ENCODE data around the gene FNBP1L.
"Not testable (repeated sequence)": the region's sequence is repeated elsewhere in the genome, so short reads cannot be mapped to it uniquely, and the experiment has no call there.

The FNBP1L gene

GRCh38 chr1:93575621-93576284 lies 127.8 kb downstream of the FNBP1L start:
- DNase-seq: no peak

GRCh38 chr1:93576346-93576745 lies 128.4 kb downstream of the FNBP1L start:
- DNase-seq: no peak

- no peak for DNase-seq
Observed at GRCh38 chr1:93576746-93577145, 128.8 kb downstream of the FNBP1L start.

GRCh38 chr1:93577536-93578432 lies 129.9 kb downstream of the FNBP1L start:
- no peak for DNase-seq

GRCh38 chr1:93578433-93578830 lies 130.5 kb downstream of the FNBP1L start:
- no peak for DNase-seq

- DNase-seq: no peak
Observed at GRCh38 chr1:93578911-93579825, 131.2 kb downstream of the FNBP1L start.

GRCh38 chr1:93579891-93580290 lies 132.0 kb downstream of the FNBP1L start:
- DNase-seq: no peak

GRCh38 chr1:93581917-93582850 lies 134.3 kb downstream of the FNBP1L start:
- no peak for DNase-seq

- no peak for DNase-seq
Observed at GRCh38 chr1:93584261-93585003, 136.5 kb downstream of the FNBP1L start.

GRCh38 chr1:93585059-93585966 lies 137.4 kb downstream of the FNBP1L start:
- no peak for DNase-seq

- DNase-seq: no peak
Observed at GRCh38 chr1:93587354-93587753, 139.4 kb downstream of the FNBP1L start.

- DNase-seq: no peak
Observed at GRCh38 chr1:93588206-93588605, 140.3 kb downstream of the FNBP1L start.

GRCh38 chr1:93588955-93589354 lies 141.0 kb downstream of the FNBP1L start:
- DNase-seq: no peak

- DNase-seq: not testable (repeated sequence)
Observed at GRCh38 chr1:93591291-93591675, 143.4 kb downstream of the FNBP1L start.

GRCh38 chr1:93591676-93592550 lies 144.0 kb downstream of the FNBP1L start:
- DNase-seq: peak; percentile 12

GRCh38 chr1:93592551-93592949 lies 144.6 kb downstream of the FNBP1L start:
- DNase-seq: no peak

GRCh38 chr1:93593854-93594602 lies 146.1 kb downstream of the FNBP1L start:
- no peak for DNase-seq

GRCh38 chr1:93594603-93594880 lies 146.6 kb downstream of the FNBP1L start:
- DNase-seq: no peak

GRCh38 chr1:93595266-93595665 lies 147.3 kb downstream of the FNBP1L start:
- DNase-seq: no peak

Data from CD4-positive, alpha-beta T cell treated with Interleukin-10 for 1 hour (primary cell).